Left ventricle myocardium inferior (tissue), 1 donor: ENCODE measurements around the gene TTLL6. TPM values are rescaled to one million over a fixed set of nuclear protein-coding genes. Genes with fewer than 3 reads are reported as not detected.

ENCODE experiments used
- DNase-seq: peaks from one replicate; pipeline ENCODE4 v3.0.0-alpha.2; 2020
- H3K27ac ChIP-seq: fragments of 200-600 bp; replicated peaks from 2 replicates; pipeline ENCODE4 v1.8.0; 2021
- H3K27me3 ChIP-seq: fragments of 200-600 bp; 2 replicates; pipeline ENCODE4 v1.8.0; 2021; ENCODE audit warnings: low read depth
- H3K36me3 ChIP-seq: fragments of 200-600 bp; 2 replicates; pipeline ENCODE4 v1.8.0; 2021
- H3K4me1 ChIP-seq: fragments of 200-600 bp; 2 replicates; pipeline ENCODE4 v1.8.0; 2021
- H3K4me3 ChIP-seq: fragments of 200-600 bp; 2 replicates; pipeline ENCODE4 v1.8.0; 2021; ENCODE audit warnings: mild to moderate bottlenecking, moderate library complexity
- H3K9me3 ChIP-seq: fragments of 200-600 bp; replicated peaks from 2 replicates; pipeline ENCODE4 v1.8.0; 2021
- CTCF ChIP-seq: fragments of 200-600 bp; IDR thresholded peaks from 2 replicates; pipeline ENCODE4 v1.8.0; 2021; ENCODE audit warnings: antibody characterized with exemption, mild to moderate bottlenecking, borderline replicate concordance
- intact Hi-C: fragments of 100-400 bp; cut with micrococcal nuclease; formaldehyde crosslinking; loops from one replicate; pipeline ENCODE4 v1.11.0; 2022
- total RNA-seq: library from RNA; stranded (reverse); fragmentation: NEBNext Ultra II Directional; extraction: Animal tissue kit (Norgen Biotek cat#: 25700); gene quantifications from one replicate; pipeline ENCODE4 v1.2.1, GENCODE V29; 2021
- donor health status: DM: no; HTN: yes; CAD: no; lungs with severe emphysema.

Gene TTLL6
- total RNA-seq, 1 donor from 2014 or later = not detected

GRCh38 chr17:48751733-48752398 lies 65.2 kb downstream of the TTLL6 start:
- Histone ChIP-seq H3K4me1 (peaks cover 19% of the 10 kb centered on the region), H3K4me3 (no peak overlapping the region), H3K9me3 (no peaks in the 10 kb centered on the region), H3K36me3 (no peaks in the 10 kb centered on the region), H3K27me3 (peaks cover 100% of the 10 kb centered on the region), H3K27ac (no peak overlapping the region)
- intact Hi-C loops = no loop called here
- no peak for DNase-seq
- no peak for TF ChIP-seq CTCF

- peaks cover 99% of the 10 kb centered on the region for H3K27me3 ChIP-seq
- no peaks in the 10 kb centered on the region for H3K36me3 ChIP-seq
- no peak overlapping the region for H3K27ac ChIP-seq
- no peaks in the 10 kb centered on the region for H3K9me3 ChIP-seq
- no peak overlapping the region for H3K4me3 ChIP-seq
- peaks cover 19% of the 10 kb centered on the region for H3K4me1 ChIP-seq
- no peak for DNase-seq
- TF ChIP-seq CTCF = no peak
- intact Hi-C loops = no loop called here
Observed at GRCh38 chr17:48751172-48751571, 65.9 kb downstream of the TTLL6 start.

- intact Hi-C loops = no loop called here
- H3K27me3 ChIP-seq = peaks cover 99% of the 10 kb centered on the region
- H3K4me1 ChIP-seq = peaks cover 14% of the 10 kb centered on the region
- no peak overlapping the region for H3K27ac ChIP-seq
- DNase-seq = no peak
- no peaks in the 10 kb centered on the region for H3K36me3 ChIP-seq
- no peak overlapping the region for H3K4me3 ChIP-seq
- TF ChIP-seq CTCF = no peak
- H3K9me3 ChIP-seq = no peaks in the 10 kb centered on the region
Observed at GRCh38 chr17:48749621-48750553, 67.1 kb downstream of the TTLL6 start.

GRCh38 chr17:48748718-48749566 lies 68.1 kb downstream of the TTLL6 start:
- Histone ChIP-seq H3K36me3 (no peaks in the 10 kb centered on the region), H3K9me3 (no peaks in the 10 kb centered on the region), H3K4me3 (no peak overlapping the region), H3K27ac (no peak overlapping the region), H3K4me1 (peaks cover 4% of the 10 kb centered on the region), H3K27me3 (peaks cover 99% of the 10 kb centered on the region)
- intact Hi-C loops = no loop called here
- no peak for DNase-seq
- TF ChIP-seq CTCF = no peak
